Fibroblast of lung (primary cell): ENCODE measurements around the gene IGF1R. TPM values are rescaled to one million over a fixed set of nuclear protein-coding genes. Genes with fewer than 3 reads are reported as not detected.

Source experiments
- DNase-seq, 2 donors: peaks; one replicate each; pipeline versions ENCODE4 v3.0.0 to v3.0.0-alpha.2; 2010; ENCODE audit warnings: low read depth in 2 of 2
- H2AFZ ChIP-seq: 2 replicates; pipeline ENCODE4 v1.5.1; 2012; ENCODE audit warnings: low read length, control low read depth, inconsistent platforms
- H3K27ac ChIP-seq: 2 replicates; pipeline ENCODE4 v1.5.1; 2011; ENCODE audit warnings: low read length, control low read depth; ENCODE audit not compliant: insufficient read depth
- H3K27me3 ChIP-seq: 2 replicates; pipeline ENCODE4 v1.5.1; 2011; ENCODE audit warnings: mild to moderate bottlenecking, low read length; ENCODE audit not compliant: control insufficient read depth, insufficient read depth
- H3K36me3 ChIP-seq: 2 replicates; pipeline ENCODE4 v1.5.1; 2011; ENCODE audit warnings: low read length; ENCODE audit not compliant: control insufficient read depth, insufficient read depth
- H3K4me1 ChIP-seq: 2 replicates; pipeline ENCODE4 v1.5.1; 2011; ENCODE audit warnings: low read length; ENCODE audit not compliant: control insufficient read depth, insufficient read depth; ENCODE audit errors: extremely low read depth
- H3K4me2 ChIP-seq: 2 replicates; pipeline ENCODE4 v1.5.1; 2011; ENCODE audit warnings: low read length, control low read depth; ENCODE audit not compliant: insufficient read depth; ENCODE audit errors: extremely low read depth
- H3K4me3 ChIP-seq, 4 experiments: fragments of 200-600 bp in 1 of 4; sonication (generic) in 1 of 4; replicated peaks in 1 of 4; 2 replicates each; pipeline ENCODE4 v1.5.1; 2011 to 2016; ENCODE audit warnings: low read length in 4 of 4, low read depth in 3 of 4, mild to moderate bottlenecking in 3 of 4, control low read depth in 2 of 4, inconsistent platforms in 1 of 4, mixed read lengths in 1 of 4; ENCODE audit not compliant: insufficient read depth in 1 of 4; ENCODE audit errors: control extremely low read depth in 1 of 4
- H3K79me2 ChIP-seq: 2 replicates; pipeline ENCODE4 v1.5.1; 2012; ENCODE audit warnings: mild to moderate bottlenecking, low read length, inconsistent platforms; ENCODE audit not compliant: control insufficient read depth, insufficient read depth
- H3K9ac ChIP-seq: 2 replicates; pipeline ENCODE4 v1.5.1; 2011; ENCODE audit warnings: mild to moderate bottlenecking, low read length, control low read depth; ENCODE audit not compliant: insufficient read depth
- H3K9me3 ChIP-seq: 2 replicates; pipeline ENCODE4 v1.5.1; 2012; ENCODE audit warnings: low read depth, low read length; ENCODE audit not compliant: control insufficient read depth, insufficient read depth
- H4K20me1 ChIP-seq: 2 replicates; pipeline ENCODE4 v1.5.1; 2011; ENCODE audit warnings: low read length; ENCODE audit not compliant: control insufficient read depth, insufficient read depth; ENCODE audit errors: extremely low read depth
- CTCF ChIP-seq, 2 donors: IDR thresholded peaks in 1 of 2; conservative IDR thresholded peaks in 1 of 2; 1 replicate in 1 of 2; 2 replicates in 1 of 2; pipeline ENCODE4 v1.5.1; 2011 to 2012; ENCODE audit warnings: low read length in 2 of 2, control low read depth in 1 of 2, inconsistent platforms in 1 of 2, low read depth in 1 of 2, mild to moderate bottlenecking in 1 of 2
- EZH2 ChIP-seq: IDR thresholded peaks from 2 replicates; pipeline ENCODE4 v1.5.1; 2012; ENCODE audit warnings: low read length, control low read depth, mild to moderate bottlenecking; ENCODE audit errors: missing control alignments
- polyA plus RNA-seq, 2 donors: library from polyadenylated mRNA; depleted of rRNA in 1 of 2; stranded (reverse) in 1 of 2; unstranded in 1 of 2; fragments of >200 nt; gene quantifications; 2 replicates each; pipeline ENCODE4 v1.2.1, GENCODE V29; 2011 to 2012; ENCODE audit warnings: missing spikeins in 1 of 2
- total RNA-seq: library from RNA; depleted of rRNA; stranded (reverse); fragments of >200 nt; gene quantifications from 2 replicates; pipeline ENCODE4 v1.2.1, GENCODE V29; 2014

Gene IGF1R
- total and polyA plus RNA-seq, 2 donors (not counting 1 experiment from before 2014, with no cell fraction given) = 14.6 to 28.6 TPM

DNA sequence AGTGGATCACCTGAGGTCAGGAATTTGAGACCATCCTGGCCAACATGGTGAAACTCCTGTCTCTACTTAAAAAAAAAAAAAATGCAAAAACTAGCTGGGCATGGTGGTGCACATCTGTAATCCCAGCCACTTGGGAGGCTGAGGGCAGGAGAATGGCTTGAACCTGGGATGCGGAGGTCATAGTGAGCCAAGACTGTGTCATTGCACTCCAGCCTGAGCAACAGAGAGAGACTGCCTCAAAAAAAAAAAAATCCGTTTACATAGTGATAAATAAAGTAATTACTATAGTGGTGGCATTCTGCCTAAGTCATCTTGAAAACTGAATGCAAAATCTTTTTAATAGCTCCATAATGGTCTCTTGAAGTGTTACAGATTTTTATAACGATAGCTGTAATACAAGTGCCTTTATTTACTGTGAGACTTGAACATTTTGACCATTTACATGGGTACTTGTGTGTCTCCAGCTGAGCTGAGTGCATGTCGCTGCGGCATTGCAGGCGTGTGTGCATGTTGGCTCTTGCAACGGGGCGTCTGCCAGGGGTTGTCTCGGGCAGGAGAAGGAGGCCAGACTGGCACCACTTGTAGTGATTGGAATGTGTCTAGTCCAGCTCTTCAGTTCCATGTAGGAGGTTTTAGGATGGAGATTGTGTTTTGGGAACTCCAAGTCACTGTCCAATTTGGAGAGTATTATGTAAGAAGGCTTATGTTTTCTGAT, 111.9 kb downstream of the IGF1R start:
- H3K4me3 ChIP-seq = no peak overlapping the region
- TF ChIP-seq CTCF (conservative IDR thresholded peaks at IDR 0.05 in 1 of 2, IDR thresholded peaks at IDR 0.05 in 1 of 2; ENCODE audit: low read depth in 1 of 2, low read length in 2 of 2) = no peak
- no peak for TF ChIP-seq EZH2
- H3K9ac ChIP-seq = no peak overlapping the region
- DNase-seq = no peak
- no peak overlapping the region for H3K4me2 ChIP-seq
- H3K9me3 ChIP-seq = no peaks in the 10 kb centered on the region
- peaks cover 27% of the 10 kb centered on the region for H3K79me2 ChIP-seq
- no peaks in the 10 kb centered on the region for H4K20me1 ChIP-seq
- H3K27ac ChIP-seq = no peak overlapping the region
- no peaks in the 10 kb centered on the region for H3K36me3 ChIP-seq
- no peaks in the 10 kb centered on the region for H3K27me3 ChIP-seq
- H2AFZ ChIP-seq = no peak overlapping the region
- no peaks in the 10 kb centered on the region for H3K4me1 ChIP-seq

DNA sequence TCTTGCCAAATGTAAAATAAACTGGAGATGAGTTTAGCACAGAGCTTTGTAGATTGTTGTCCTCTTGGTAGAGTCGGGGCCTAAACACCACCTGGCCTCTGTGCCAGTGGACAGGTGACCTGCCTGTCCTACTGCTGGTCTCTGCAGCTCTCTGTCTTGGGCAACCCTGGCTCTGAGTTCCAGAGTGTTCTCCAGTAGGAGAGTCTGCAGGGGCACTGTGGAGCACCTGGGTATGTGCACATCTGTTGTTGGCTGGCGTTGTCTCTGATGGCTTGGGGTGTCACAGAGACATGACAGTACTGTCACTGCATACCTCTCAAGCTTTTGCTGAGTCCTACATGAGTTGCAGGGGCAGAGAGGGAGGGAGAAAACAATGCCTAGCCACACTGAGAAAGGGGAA, 112.6 kb downstream of the IGF1R start:
- no peaks in the 10 kb centered on the region for H3K4me1 ChIP-seq
- H3K4me2 ChIP-seq = no peak overlapping the region
- no peak overlapping the region for H3K27ac ChIP-seq
- DNase-seq = no peak
- no peak for TF ChIP-seq EZH2
- TF ChIP-seq CTCF (conservative IDR thresholded peaks at IDR 0.05 in 1 of 2, IDR thresholded peaks at IDR 0.05 in 1 of 2; ENCODE audit: low read depth in 1 of 2, low read length in 2 of 2) = no peak
- H3K27me3 ChIP-seq = no peaks in the 10 kb centered on the region
- H3K9me3 ChIP-seq = no peaks in the 10 kb centered on the region
- H4K20me1 ChIP-seq = no peaks in the 10 kb centered on the region
- H3K36me3 ChIP-seq = no peaks in the 10 kb centered on the region
- no peak overlapping the region for H2AFZ ChIP-seq
- peaks cover 30% of the 10 kb centered on the region for H3K79me2 ChIP-seq
- H3K4me3 ChIP-seq = no peak overlapping the region
- H3K9ac ChIP-seq = no peak overlapping the region

GRCh38 chr15:98763179-98763578, 114.8 kb downstream of the IGF1R start:
- peaks cover 35% of the 10 kb centered on the region for H3K79me2 ChIP-seq
- DNase-seq = no peak
- no peak overlapping the region for H3K4me3 ChIP-seq
- no peak overlapping the region for H3K4me2 ChIP-seq
- H3K9me3 ChIP-seq = no peaks in the 10 kb centered on the region
- no peaks in the 10 kb centered on the region for H4K20me1 ChIP-seq
- no peak for TF ChIP-seq EZH2
- no peak for TF ChIP-seq CTCF (conservative IDR thresholded peaks at IDR 0.05 in 1 of 2, IDR thresholded peaks at IDR 0.05 in 1 of 2; ENCODE audit: low read depth in 1 of 2, low read length in 2 of 2)
- H2AFZ ChIP-seq = no peak overlapping the region
- H3K36me3 ChIP-seq = no peaks in the 10 kb centered on the region
- H3K9ac ChIP-seq = no peak overlapping the region
- H3K27me3 ChIP-seq = no peaks in the 10 kb centered on the region
- no peaks in the 10 kb centered on the region for H3K4me1 ChIP-seq
- no peak overlapping the region for H3K27ac ChIP-seq
